GM18951 (cell line): ENCODE results near the gene MMP2.

Experiments
- POLR2A ChIP-seq: IDR thresholded peaks from 4 replicates; pipeline ENCODE4 v1.6.1; 2011; ENCODE audit warnings: mild to moderate bottlenecking; ENCODE audit not compliant: insufficient read length, insufficient read depth; ENCODE audit errors: extremely low read depth
- in situ Hi-C: fragments of 300-500 bp; cut with MboI; formaldehyde crosslinking; loops from one replicate; pipeline ENCODE4 v1.12.0; 2022; ENCODE audit warnings: low sequenced_read_pairs, mixed read lengths, inconsistent platforms; ENCODE audit not compliant: unreplicated experiment

Gene MMP2

DNA sequence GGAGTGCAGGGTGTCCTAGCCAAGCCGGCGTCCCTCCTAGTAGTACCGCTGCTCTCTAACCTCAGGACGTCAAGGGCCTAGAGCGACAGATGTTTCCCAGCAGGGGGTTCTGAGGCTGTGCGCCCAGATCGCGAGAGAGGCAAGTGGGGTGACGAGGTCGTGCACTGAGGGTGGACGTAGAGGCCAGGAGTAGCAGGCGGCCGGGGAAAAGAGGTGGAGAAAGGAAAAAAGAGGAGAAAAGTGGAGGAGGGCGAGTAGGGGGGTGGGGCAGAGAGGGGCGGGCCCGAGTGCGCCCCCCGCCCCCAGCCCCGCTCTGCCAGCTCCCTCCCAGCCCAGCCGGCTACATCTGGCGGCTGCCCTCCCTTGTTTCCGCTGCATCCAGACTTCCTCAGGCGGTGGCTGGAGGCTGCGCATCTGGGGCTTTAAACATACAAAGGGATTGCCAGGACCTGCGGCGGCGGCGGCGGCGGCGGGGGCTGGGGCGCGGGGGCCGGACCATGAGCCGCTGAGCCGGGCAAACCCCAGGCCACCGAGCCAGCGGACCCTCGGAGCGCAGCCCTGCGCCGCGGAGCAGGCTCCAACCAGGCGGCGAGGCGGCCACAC is at the start of gene MMP2:
Gene MMP2, plus strand, starts transcription at position 372 of the 603 bp plus-strand sequence. CDS start 282 bp downstream, outside the sequence.
- no peak for TF ChIP-seq POLR2A
- in situ Hi-C loops = no loop called here

DNA sequence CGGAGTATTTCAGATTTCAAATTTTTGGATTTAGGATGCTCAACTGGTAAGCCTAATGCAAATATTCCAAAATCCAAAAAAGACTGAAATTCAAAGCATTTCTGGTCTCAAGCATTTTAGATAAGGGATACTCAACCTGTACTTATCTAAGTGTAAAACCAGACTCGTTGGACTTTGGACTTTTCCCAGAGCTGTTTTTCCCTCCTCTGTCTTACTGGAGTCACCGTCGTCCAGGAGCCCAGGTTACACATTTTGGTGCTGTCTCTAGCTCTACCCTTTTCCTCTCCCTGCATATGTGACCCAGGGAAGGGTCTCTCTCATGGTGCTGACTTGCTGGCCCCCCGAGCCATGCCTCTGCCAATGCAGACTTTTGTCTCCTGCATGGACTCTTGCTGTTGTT is 46.0 kb upstream of the MMP2 start:
- in situ Hi-C loops = no loop called here
- TF ChIP-seq POLR2A = no peak

DNA sequence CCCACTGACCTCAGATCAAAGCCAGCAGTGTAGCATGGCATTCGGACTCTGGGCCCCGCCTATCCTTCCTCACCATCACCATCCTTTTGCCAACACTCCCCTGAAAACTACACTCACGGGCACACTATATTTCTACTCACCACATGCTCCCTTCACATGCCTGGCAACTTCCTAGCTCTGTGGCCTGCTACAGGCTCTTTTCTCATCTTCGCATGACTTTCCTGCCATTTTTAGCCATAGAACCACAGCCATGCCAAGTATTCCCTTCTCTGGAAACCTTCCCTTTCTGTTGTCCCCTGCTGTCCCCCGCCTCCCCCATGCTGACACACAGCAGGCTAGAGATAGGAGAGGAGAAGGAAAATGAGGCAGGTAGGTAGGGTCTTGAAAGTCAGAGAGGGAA is 45.5 kb upstream of the MMP2 start:
- no peak for TF ChIP-seq POLR2A
- in situ Hi-C loops = no loop called here

DNA sequence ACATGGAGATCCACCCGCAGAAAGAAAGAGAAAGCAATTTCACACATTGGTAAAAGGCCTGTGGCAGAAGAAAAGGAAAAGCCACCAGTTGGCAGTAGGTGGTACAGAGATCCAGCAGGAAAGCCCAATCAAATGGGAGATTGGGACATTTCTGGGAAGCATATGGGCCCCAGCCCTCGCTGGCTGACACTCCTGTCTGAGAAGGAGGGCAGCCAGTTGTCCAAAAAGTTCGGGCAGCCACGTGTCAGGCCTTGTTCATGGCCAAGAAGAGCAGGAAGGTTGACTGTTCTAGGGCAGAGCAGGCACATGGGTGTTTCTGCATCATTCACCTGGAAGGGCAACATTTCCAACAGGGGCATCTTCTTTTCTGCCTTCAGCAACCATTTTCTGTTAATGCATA is 45.0 kb upstream of the MMP2 start:
- no peak for TF ChIP-seq POLR2A
- in situ Hi-C loops = no loop called here

DNA sequence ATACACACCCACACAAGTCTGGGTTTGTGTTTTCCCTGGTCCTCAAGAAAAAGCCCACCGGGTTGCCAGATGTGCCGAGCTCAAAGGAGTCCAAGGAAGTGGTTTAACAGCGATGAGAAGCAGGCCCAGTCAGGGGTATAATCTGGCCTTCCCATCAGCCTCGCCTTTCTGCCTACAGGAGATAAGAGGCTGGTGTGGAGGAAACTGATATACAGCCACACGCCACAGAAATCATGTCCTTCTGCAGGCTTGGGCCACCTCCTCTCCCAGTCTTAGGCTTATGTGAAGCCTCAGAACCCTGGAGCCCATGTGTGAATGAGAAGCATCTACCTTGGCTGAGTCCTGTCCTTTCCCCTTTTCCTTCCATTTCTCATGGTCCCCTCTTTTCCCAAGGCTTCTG is 43.6 kb upstream of the MMP2 start:
- no peak for TF ChIP-seq POLR2A
- in situ Hi-C loops = no loop called here

DNA sequence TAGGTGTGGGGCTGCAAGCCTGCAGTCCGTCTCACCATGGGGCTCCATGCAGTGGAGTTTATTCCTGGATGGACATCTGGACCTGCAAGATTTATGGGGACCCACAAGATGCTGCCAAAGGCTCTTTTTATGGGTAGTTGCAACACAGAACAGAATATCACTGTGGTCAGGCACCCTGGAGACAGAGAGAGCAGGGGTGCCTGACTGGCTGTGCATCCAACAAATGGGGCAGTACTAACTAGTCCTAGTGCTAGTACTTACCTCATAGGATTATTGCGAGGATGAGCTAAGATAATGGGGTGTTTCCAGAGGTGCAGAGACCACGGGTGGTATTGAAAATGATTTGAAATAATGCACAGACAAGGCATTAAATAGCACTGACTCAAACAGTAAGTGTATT is 42.4 kb upstream of the MMP2 start:
- no peak for TF ChIP-seq POLR2A
- in situ Hi-C loops = no loop called here

DNA sequence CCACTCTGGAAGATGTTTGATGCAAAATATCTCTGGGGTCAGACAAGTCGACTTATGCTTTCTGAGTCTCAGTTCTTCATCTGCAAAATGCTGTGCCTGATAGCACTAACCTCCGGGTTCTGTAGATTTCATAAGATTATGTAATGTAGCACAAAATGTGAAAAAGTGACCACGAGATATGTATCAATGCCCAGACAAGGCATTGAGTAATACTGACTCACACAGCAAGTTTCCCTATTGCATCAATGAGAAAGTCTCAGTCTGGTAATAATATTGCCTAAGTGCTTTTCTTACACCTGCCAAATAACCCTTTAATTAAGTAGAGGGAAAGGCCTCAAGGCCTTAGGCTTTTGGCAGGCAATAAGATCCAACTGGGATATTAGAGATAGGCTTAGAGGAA is 41.4 kb upstream of the MMP2 start:
- in situ Hi-C loops = no loop called here
- no peak for TF ChIP-seq POLR2A

DNA sequence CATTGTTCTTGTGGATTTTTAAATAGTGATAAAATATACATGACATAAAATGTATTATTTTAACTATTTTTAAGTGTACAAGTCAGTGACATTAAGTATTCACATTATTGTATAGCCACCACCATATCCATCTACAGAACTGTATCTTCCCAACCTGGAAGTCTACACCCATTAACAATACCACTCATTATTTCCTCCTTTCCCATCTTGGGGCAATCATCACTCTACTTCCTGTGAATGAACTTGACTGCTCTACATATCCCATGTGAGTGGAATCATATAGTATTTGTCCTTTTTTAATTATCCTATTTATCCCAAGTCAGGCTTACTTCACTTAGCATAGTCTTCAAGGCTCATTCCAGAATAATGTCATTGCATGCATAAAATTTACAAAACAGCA is 40.7 kb upstream of the MMP2 start:
- in situ Hi-C loops = no loop called here
- TF ChIP-seq POLR2A = no peak

DNA sequence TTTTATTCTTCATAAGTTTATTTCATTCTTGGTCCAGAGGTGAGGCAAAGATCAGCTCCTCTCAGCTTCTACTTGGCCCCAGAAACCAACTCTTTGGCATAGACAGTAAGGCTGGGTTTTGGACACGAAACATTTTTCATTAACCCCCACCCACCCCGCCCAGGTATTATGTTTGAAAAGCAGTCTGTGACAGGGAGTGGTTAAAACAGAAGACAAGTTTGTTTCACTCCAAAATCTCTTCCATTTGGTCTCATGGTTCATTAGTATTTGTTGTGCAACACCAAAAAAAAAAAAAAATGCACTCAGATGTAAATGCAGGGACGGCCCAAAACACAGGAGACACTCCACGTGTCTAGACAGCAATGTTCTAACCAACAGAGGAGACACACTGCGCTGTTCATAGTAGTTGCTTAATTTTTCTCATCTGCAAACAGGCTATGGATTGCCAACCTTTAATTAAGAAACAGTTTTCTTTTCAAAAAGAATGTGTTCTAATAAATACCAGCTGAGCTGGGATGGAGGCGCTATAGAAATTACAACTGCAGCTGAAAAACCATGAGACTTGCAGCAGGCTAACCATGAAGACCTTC is 39.8 kb upstream of the MMP2 start:
- in situ Hi-C loops = no loop called here
- no peak for TF ChIP-seq POLR2A

DNA sequence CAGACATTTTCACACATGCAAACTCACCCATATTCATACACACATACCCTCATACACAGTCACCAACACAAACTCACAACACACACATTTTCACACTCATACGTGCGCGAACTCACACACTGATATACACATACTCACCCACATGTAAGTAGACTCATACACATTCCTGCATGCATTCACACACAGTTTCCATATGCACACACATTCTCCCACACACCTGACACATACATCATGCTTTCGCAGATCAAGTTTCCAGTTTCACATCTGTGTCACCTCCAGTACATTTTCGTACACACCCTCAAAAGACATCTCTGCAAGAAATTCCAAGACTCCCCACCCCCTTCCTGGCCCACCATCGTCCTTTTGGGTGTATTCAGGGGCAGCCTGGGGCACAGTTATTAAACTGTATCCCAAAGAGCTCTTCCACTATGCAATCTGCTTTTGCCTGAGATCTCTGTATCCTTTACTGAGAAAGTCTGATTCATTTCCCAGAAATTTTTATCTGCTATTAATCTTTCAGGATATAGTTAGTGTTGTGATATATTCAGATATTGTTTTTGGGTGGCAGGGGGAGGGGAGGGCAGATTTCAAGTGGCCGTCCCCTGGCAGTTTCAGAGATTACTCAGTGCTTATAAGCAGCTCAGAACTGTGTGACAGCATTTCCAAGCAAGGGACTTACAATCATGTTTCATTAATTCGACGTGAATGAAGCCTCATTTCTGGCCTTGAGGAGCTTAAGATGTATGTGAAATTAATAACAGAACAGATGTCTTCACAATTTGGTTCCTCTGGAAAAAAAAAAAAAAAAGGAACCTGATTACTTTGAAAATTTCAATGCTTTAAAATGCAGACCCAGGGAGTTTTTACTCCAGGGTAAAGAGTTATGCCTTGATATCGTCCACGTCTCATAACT is 35.3 kb upstream of the MMP2 start:
- in situ Hi-C loops = no loop called here
- TF ChIP-seq POLR2A = no peak

DNA sequence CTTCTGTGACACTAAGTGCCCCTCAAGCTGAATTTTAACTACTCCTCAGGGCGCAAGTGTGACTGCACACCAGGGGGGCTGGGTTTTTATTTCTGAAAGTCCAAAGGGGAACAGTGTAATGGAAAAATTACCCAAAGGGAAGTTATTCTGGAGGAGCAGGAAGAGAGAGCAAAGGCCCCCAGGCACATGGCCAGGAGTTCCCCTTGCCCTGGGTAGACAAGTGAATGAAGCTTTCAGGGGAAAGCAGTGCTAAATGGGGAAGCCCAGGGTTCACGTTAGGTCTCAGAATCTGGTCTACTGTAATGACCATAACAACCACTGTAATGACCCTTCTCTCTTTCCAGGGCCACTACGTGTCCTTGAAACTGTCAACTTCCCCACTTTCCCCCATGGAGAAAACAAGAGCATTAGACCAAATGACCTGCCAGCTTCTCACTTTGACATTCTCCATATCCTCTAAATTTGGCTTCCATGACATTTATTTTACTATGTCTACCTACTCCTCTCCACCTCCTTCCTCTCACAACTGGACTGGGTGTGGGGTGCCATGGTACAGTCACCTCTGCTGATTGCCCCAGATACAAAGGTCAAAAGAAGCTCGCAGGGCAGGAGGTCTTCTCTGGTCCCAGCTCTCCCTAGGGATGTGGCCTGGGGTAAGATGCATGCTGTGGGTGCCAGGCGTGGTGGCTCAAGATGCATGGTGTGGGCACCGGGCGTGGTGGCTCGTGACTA is 34.1 kb upstream of the MMP2 start:
- TF ChIP-seq POLR2A = no peak

DNA sequence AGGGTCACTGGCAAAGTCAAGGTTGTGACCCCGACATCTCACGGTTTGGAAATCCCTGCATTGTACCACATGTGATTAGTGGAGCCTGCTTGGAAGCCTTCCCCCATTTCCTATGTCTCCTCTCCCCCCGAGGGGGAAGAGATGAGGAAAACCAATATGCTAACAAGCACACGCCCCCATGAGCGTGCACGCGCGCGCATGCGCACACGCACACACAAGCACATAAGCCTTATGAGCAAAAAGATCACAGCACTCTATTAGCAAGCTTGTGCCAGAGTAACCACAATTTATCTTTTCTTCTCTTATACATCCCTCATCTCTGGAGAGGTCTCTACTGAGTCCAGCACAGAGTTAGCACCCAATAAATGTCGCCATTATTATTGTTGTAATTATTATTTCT is 31.8 kb upstream of the MMP2 start:
- in situ Hi-C loops = no loop called here
- TF ChIP-seq POLR2A = no peak

More for the DNA sequence above, 34.1 kb upstream of the MMP2 start:
- in situ Hi-C loops = no loop called here

DNA sequence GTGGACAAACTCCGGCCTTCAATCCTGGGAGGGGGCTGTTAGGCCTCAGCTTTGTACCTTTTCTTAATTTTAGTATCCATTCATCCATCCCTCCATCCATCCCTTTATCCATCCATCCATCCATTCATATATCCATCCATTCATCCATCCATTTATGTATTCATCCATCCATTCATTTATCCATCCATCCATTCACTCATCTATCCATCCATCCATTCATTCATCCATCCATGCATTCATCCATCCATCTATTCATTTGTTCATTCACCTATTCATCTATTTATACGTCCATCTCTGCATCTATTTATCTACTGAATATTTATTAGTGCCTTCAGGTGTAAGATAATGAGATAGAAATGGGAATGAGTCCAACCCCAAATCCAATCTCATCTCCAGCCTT is 26.0 kb upstream of the MMP2 start:
- in situ Hi-C loops = no loop called here
- TF ChIP-seq POLR2A = no peak
